ENCODE data around the gene AOPEP. TPM values are rescaled to one million over a fixed set of nuclear protein-coding genes. Genes with fewer than 3 reads are reported as not detected.
A peak's percentile ranks its signal among the peaks of the same experiment; 100 is the strongest.

The AOPEP gene
- total RNA-seq, 1 donor from 2014 or later = 24.8 TPM

DNA sequence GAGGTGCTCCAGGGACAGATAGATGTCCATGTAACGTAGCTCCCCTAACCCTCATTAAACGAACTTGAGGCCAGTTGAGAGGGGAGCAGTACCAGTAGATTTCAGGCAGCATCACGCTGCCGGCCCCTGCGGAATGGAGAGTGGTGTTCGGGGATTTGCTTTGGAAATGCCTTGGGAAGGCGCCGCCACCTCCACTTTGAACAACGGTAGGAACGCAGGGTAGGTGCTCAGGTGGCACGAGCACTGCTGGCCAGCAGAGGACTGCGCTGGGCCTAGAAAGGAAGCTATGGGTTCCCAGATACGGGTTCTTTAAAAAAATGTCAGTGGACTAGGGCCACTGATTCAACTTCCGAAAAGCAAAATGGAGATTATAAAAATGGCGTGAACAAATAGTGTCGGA lies 319.3 kb downstream of the AOPEP start:
- Mint-ChIP-seq H3K9me3 (no peaks in the 10 kb centered on the region), H3K36me3 (ENCODE audit: low read depth) (no peaks in the 10 kb centered on the region), H3K4me3 (peak overlapping the region; percentile 8), H3K4me1 (peaks cover 39% of the 10 kb centered on the region), H3K27me3 (ENCODE audit: low read depth) (peaks cover 62% of the 10 kb centered on the region), H3K27ac (ENCODE audit: unreplicated experiment) (no peak overlapping the region)
- TF ChIP-seq, protein P1, sequence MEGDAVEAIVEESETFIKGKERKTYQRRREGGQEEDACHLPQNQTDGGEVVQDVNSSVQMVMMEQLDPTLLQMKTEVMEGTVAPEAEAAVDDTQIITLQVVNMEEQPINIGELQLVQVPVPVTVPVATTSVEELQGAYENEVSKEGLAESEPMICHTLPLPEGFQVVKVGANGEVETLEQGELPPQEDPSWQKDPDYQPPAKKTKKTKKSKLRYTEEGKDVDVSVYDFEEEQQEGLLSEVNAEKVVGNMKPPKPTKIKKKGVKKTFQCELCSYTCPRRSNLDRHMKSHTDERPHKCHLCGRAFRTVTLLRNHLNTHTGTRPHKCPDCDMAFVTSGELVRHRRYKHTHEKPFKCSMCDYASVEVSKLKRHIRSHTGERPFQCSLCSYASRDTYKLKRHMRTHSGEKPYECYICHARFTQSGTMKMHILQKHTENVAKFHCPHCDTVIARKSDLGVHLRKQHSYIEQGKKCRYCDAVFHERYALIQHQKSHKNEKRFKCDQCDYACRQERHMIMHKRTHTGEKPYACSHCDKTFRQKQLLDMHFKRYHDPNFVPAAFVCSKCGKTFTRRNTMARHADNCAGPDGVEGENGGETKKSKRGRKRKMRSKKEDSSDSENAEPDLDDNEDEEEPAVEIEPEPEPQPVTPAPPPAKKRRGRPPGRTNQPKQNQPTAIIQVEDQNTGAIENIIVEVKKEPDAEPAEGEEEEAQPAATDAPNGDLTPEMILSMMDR (conservative IDR thresholded peaks at IDR 0.05) = no peak
- DNase-seq (ENCODE audit: low read depth, low spot score) = no peak

DNA sequence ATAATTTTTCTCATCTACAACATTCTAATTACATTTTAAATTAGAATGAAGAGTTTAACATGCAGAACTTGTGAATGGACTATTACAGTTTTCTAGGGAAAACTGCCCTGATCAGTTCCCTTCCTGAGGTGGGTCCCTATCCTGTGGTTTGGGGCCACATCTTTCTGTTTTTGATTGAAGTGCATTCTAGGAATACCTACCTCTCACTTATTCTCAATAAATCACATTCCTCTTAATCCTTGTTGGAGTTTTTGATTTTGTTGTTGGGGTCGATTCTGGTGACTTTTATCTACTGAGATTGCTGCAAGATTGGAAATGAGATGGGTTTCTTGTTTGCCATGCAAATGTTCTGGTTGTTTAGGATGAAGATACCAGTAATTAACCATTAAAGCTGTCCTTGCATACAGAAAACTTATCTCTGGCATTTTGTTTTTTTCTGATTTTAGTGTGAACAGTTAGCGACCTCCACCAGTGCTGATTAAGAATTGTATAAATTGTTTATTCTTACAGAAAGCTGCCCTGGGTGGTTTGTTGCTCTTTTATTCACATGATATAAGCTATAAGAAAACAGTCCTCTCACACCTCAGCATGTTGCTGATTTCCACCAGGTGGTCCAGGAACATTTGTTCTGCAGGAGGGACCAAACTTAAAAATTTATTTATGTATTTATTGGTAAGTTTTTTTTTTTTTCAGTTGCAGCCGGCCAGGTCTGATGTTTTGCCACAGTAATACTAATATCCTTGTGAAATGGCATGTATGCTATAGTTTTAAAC lies 321.1 kb downstream of the AOPEP start:
- TF ChIP-seq, protein P1 (conservative IDR thresholded peaks at IDR 0.05) = no peak
- peak overlapping the region; percentile 79 for H3K4me3 Mint-ChIP-seq

DNA sequence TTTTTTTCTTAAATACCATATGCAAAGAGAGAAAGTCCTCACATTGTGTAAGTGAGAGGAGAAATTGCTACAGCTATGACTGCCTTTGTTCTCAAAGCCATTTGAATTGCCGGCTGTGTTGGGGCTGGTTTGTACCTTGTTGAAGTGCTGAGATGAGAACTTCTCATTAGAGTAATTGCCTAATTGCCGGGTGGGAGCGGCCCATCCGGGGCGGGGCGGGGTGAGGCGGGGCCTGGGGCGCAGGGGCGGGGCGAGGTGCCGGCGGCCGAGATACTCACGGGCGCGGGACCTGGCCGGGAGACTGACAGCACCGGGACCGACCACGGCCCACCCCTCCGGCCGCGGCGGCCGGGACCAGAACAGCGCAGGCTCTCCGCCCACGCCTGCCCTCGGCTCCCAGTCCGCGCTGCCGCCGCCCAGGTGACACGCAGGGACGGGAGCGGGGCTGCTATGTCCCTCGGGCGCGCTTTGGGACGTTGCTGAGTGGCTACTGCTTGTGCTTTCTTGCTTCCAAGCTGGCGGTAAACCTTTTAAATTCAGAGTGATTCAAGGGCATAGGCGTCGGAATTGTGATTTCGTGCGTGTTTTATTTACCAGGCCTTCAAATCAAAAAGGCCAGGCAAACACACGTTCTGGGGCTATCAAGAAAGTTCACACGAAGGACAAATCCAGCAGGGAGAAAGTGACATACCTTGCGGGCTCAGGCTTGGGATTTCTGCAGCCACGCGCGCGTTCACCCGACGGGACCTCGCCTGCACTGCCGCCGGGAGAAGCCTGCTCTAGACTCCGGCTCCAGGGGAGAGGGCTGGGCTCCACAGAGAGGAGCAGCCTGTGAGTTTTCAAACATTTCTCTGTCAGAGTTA lies 322.0 kb downstream of the AOPEP start:
- H3K4me3 Mint-ChIP-seq = peak overlapping the region; percentile 88
- peaks cover 74% of the 10 kb centered on the region for H3K27me3 Mint-ChIP-seq (ENCODE audit: low read depth)
- peak; percentile 32 for DNase-seq (ENCODE audit: low read depth, low spot score)
- H3K36me3 Mint-ChIP-seq (ENCODE audit: low read depth) = peaks cover 3% of the 10 kb centered on the region
- TF ChIP-seq, protein P1 (conservative IDR thresholded peaks at IDR 0.05) = no peak
- H3K4me1 Mint-ChIP-seq = peaks cover 27% of the 10 kb centered on the region
- no peaks in the 10 kb centered on the region for H3K9me3 Mint-ChIP-seq
- no peak overlapping the region for H3K27ac Mint-ChIP-seq (ENCODE audit: unreplicated experiment)

More for the DNA sequence above, 321.1 kb downstream of the AOPEP start:
- no peaks in the 10 kb centered on the region for H3K36me3 Mint-ChIP-seq (ENCODE audit: low read depth)
- peaks cover 71% of the 10 kb centered on the region for H3K27me3 Mint-ChIP-seq (ENCODE audit: low read depth)
- peaks cover 27% of the 10 kb centered on the region for H3K4me1 Mint-ChIP-seq
- DNase-seq (ENCODE audit: low read depth, low spot score) = no peak
- H3K27ac Mint-ChIP-seq (ENCODE audit: unreplicated experiment) = no peak overlapping the region
- H3K9me3 Mint-ChIP-seq = no peaks in the 10 kb centered on the region

DNA sequence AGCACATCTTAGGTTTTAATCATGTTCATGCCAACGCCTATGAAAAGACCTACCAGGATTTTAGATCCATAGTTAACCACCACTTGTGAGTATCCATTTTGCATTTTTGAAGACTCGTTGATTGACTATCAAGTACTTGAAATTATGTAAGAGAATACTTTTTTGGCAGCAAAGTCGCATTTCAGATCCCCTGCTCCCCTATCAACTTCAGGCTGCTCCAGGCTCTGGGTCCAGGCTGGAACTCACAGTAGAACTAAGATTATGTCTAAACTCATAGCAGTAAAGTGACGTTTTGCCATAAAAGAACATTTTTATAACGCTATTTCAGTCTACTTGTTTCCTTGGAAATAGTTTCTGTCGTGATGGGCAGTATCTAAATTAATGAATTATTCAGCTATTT lies 323.3 kb downstream of the AOPEP start:
- Mint-ChIP-seq H3K27ac (ENCODE audit: unreplicated experiment) (no peak overlapping the region), H3K9me3 (no peaks in the 10 kb centered on the region), H3K27me3 (ENCODE audit: low read depth) (peaks cover 69% of the 10 kb centered on the region), H3K36me3 (ENCODE audit: low read depth) (peaks cover 3% of the 10 kb centered on the region), H3K4me1 (peaks cover 23% of the 10 kb centered on the region), H3K4me3 (peak overlapping the region; percentile 77)
- no peak for DNase-seq (ENCODE audit: low read depth, low spot score)
- TF ChIP-seq, protein P1 (conservative IDR thresholded peaks at IDR 0.05) = no peak

DNA sequence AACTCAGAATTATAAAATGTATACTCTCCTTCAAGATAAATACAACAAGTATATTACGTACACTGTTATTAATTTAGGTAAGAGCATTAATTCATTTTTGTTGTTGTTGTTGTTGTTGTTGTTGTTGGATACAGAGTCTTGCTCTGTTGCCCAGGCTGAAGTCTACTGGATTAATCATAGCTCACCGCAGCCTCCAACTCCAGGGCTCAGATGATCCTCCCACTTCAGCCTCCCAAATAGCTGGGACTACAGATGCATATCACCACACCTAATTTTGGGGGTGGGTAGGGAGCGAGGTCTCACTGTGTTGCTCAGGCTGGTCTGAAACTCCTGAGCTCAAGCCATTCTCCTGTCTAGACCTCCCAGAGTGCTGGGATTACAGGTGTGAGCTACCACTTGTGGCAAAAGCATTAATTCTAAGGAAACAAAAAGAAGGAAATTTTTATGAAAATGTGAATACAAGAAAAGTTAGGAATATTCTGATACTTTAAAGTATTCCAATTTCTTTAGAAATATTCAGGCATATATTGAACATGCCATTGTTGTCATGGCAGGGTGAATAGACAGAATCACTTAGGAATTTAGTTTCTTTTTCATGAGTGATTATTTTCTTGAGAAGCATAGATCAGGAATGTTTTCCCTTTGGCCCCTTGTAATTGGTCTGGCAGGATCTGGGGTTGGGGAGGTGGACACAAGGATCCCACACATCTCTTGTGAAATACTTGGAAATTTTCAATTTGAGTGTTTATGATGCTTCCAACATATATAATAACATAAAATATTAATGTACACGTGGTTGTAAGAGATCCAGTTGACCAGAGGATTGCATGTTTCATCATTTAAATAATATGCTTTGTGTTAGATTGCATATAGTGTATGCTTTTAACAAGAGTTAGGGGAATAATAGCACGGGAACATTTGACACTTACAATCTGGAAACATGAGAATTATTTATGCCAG lies 327.4 kb downstream of the AOPEP start:
- Mint-ChIP-seq H3K27me3 (ENCODE audit: low read depth) (peaks cover 40% of the 10 kb centered on the region), H3K4me3 (no peak overlapping the region), H3K27ac (ENCODE audit: unreplicated experiment) (no peak overlapping the region), H3K9me3 (no peaks in the 10 kb centered on the region), H3K36me3 (ENCODE audit: low read depth) (peaks cover 3% of the 10 kb centered on the region), H3K4me1 (peaks cover 48% of the 10 kb centered on the region)
- TF ChIP-seq, protein P1 (conservative IDR thresholded peaks at IDR 0.05) = no peak
- DNase-seq (ENCODE audit: low read depth, low spot score) = no peak
